Pancreas (tissue), 10 donors: Measurements from ENCODE around the gene ZNF365. TPM values are rescaled to one million over a fixed set of nuclear protein-coding genes. Genes with fewer than 3 reads are reported as not detected.

Experiments
- ATAC-seq, 4 donors: fragments of 200-7000 bp; cut with Tn5 transposase; one replicate each; pipeline versions ENCODE4 v1.8.0 to v1.9.1; 2020; ENCODE audit warnings: mild to moderate bottlenecking in 4 of 4, moderate library complexity in 4 of 4
- DNase-seq, 6 donors: peaks; one replicate each; pipeline ENCODE4 v3.0.0-alpha.2; 2020
- FAIRE-seq: peaks from 2 replicates; lab custom pipeline; 2012; peaks lifted over from hg19 to GRCh38; lab: Jason Lieb, UNC
- H3K27ac ChIP-seq, 4 donors: fragments of 200-600 bp; sonication (generic); 1 replicate in 3 of 4; 2 replicates in 1 of 4; pipeline versions ENCODE4 v1.5.0 to v1.8.0; 2020
- H3K27me3 ChIP-seq, 4 donors: fragments of 200-600 bp; one replicate each; pipeline ENCODE4 v1.8.0; 2021
- H3K36me3 ChIP-seq, 3 donors: fragments of 200-600 bp; sonication (generic) in 1 of 3; one replicate each; pipeline versions ENCODE4 v1.5.0 to v1.8.0; 2020 to 2021
- H3K4me1 ChIP-seq, 3 donors: fragments of 200-600 bp; one replicate each; pipeline ENCODE4 v1.8.0; 2021
- H3K4me3 ChIP-seq, 4 donors: fragments of 200-600 bp; sonication (generic) in 2 of 4; one replicate each; pipeline versions ENCODE4 v1.5.0 to v1.8.0; 2020 to 2021
- H3K9me3 ChIP-seq, 4 donors: fragments of 200-600 bp; one replicate each; pipeline ENCODE4 v1.8.0; 2021
- whole genome bisulfite sequencing, 2 donors: extraction: QIAGEN DNeasy Blood & Tissue Kit; methylation state at CpG; one replicate each; pipeline ENCODE4 v1.1.7; 2013; 5-methylcytosine and 5-hydroxymethylcytosine counted together
- intact Hi-C, 3 donors: fragments of 100-400 bp; cut with DNase I; formaldehyde crosslinking; loops; one replicate each; pipeline versions ENCODE4 v1.11.1 to v1.14.2; 2022
- polyA plus RNA-seq, 2 donors: library from polyadenylated mRNA; stranded (reverse); fragments of 200-250 nt; gene quantifications; one replicate each; pipeline ENCODE4 v1.2.3, GENCODE V29; 2013
- total RNA-seq, 6 donors: library from RNA; stranded (reverse); fragmentation: NEBNext Ultra II Directional in 4 of 6; extraction: Animal tissue kit (Norgen Biotek cat#: 25700) in 4 of 6; gene quantifications; one replicate each; pipeline versions ENCODE4 v1.2.1 to v1.2.4, GENCODE V29; 2021 to 2023
- TF ChIP-seq, protein P1 (sequence below), 4 donors: fragments of 200-600 bp; sonication (generic) in 3 of 4; IDR thresholded peaks; one replicate each; pipeline versions ENCODE4 v1.5.0 to v1.8.0; 2021; ENCODE audit warnings: antibody characterized with exemption in 4 of 4
- donor health status: healthy with polysubstance abuse.
- donor health status: DM: no; HTN: no; CAD: no; lungs with moderate emphysema.
- donor health status: DM: no; HTN: no; CAD: no.
- donor health status: control.
- donor health status: control.
- donor health status: Bipolar disorder and iron deficiency.
- donor health status: DM: yes; HTN: yes; CAD: no.
- donor health status: DM: no; HTN: no; CAD: no.
- donor health status: DM: no; HTN: no; CAD: no.
- donor health status: DM: yes; HTN: yes; CAD: no.

Gene ZNF365
- total and polyA plus RNA-seq, 8 donors: 0.08 to 1.6 (median 0.34) TPM

DNA sequence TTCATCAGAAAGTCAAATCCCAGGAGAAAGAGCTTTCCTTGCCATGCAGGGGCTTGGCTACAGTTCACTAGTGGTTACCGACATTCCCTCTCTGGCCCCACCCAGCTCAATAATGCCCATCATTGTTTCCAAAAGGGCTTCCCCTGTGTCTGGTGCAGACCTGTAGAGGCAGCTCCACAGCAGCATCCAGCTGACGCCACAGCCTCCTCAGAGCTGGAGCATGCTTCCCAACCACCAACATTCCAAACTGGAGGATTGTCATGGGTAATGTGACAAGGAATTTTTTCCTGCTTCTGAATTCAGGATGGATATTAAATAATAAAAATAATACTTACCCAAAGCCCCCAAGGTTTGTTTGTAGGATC, 77.4 kb downstream of the ZNF365 start:
- no peak for FAIRE-seq
- no peak for ATAC-seq
- TF ChIP-seq, protein P1, sequence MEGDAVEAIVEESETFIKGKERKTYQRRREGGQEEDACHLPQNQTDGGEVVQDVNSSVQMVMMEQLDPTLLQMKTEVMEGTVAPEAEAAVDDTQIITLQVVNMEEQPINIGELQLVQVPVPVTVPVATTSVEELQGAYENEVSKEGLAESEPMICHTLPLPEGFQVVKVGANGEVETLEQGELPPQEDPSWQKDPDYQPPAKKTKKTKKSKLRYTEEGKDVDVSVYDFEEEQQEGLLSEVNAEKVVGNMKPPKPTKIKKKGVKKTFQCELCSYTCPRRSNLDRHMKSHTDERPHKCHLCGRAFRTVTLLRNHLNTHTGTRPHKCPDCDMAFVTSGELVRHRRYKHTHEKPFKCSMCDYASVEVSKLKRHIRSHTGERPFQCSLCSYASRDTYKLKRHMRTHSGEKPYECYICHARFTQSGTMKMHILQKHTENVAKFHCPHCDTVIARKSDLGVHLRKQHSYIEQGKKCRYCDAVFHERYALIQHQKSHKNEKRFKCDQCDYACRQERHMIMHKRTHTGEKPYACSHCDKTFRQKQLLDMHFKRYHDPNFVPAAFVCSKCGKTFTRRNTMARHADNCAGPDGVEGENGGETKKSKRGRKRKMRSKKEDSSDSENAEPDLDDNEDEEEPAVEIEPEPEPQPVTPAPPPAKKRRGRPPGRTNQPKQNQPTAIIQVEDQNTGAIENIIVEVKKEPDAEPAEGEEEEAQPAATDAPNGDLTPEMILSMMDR (IDR thresholded peaks at IDR 0.05): no peak
- Histone ChIP-seq H3K36me3 (no peaks in the 10 kb centered on the region), H3K27ac (no peak overlapping the region), H3K4me1 (no peaks in the 10 kb centered on the region), H3K4me3 (no peak overlapping the region), H3K9me3 (no peaks in the 10 kb centered on the region), H3K27me3 (no peaks in the 10 kb centered on the region)
- 56 to 65% methylated on average over 2 of the region's 2 CpGs for WGBS, 2 donors
- no peak for DNase-seq
- intact Hi-C loops: no loop called here

Other genes starting within 250 kb of the ZNF365 start
- under 1 TPM in 5 of 6 donors, not detected in 1; 0.04 to 0.31 (median 0.14) TPM for gene RTKN2, start 105.5 kb upstream of the ZNF365 start, total RNA-seq
- gene RTKN2, start 105.5 kb upstream of the ZNF365 start, polyA plus RNA-seq: under 1 TPM; 0.16 to 0.19 TPM